OCI-LY7 (cell line): Measurements from ENCODE around the gene SLC39A6. TPM values are rescaled to one million over a fixed set of nuclear protein-coding genes. Genes with fewer than 3 reads are reported as not detected.
"Not testable (repeated sequence)": the region's sequence is repeated elsewhere in the genome, so short reads cannot be mapped to it uniquely, and the experiment has no call there.

Experiments used
- BruUV-seq: library from RNA; stranded (reverse); fragments of 400-500 nt; replicated peaks from 2 replicates; lab custom pipeline; 2021; lab: Mats Ljungman, UMichigan
- CTCF ChIA-PET: fragments of 300-600 bp; sonication (Branson Sonifier 250); formaldehyde crosslinking; loops from one replicate; lab custom pipeline; 2022; ENCODE audit warnings: antibody characterized with exemption; ENCODE audit not compliant: unreplicated experiment; lab: Charles Lee
- POLR2A ChIA-PET: fragments of 300-600 bp; sonication (Branson Sonifier 250); formaldehyde crosslinking; loops from one replicate; lab custom pipeline; 2022; ENCODE audit warnings: antibody characterized with exemption; lab: Charles Lee
- DNase-seq: peaks from one replicate; pipeline ENCODE4 v3.0.0-alpha.2; 2015; ENCODE audit warnings: low spot score
- H2AFZ ChIP-seq: fragments of 200-600 bp; sonication (generic), shearing (Covaris generic); 2 replicates; pipeline ENCODE4 v1.6.1; 2014; ENCODE audit warnings: mild to moderate bottlenecking, antibody characterized with exemption, low read length, moderate library complexity
- H3K27ac ChIP-seq: fragments of 200-600 bp; sonication (generic); 2 replicates; pipeline ENCODE4 v1.5.1; 2014; ENCODE audit warnings: mixed run types, low read depth, mild to moderate bottlenecking, moderate library complexity, low read length, inconsistent platforms; ENCODE audit not compliant: poor library complexity, severe bottlenecking
- H3K36me3 ChIP-seq: fragments of 200-600 bp; sonication (generic); 2 replicates; pipeline ENCODE4 v1.6.1; 2014; ENCODE audit warnings: mild to moderate bottlenecking, antibody characterized with exemption, low read length, moderate library complexity, mixed read lengths; ENCODE audit not compliant: insufficient read depth
- H3K4me1 ChIP-seq: fragments of 200-600 bp; sonication (generic); 2 replicates; pipeline ENCODE4 v1.5.1; 2014; ENCODE audit warnings: mild to moderate bottlenecking, low read length; ENCODE audit not compliant: insufficient read depth, poor library complexity, severe bottlenecking
- H3K4me2 ChIP-seq: fragments of 200-600 bp; sonication (generic); 2 replicates; pipeline ENCODE4 v1.6.1; 2014; ENCODE audit warnings: mild to moderate bottlenecking, low read length
- H3K4me3 ChIP-seq: fragments of 200-600 bp; sonication (generic); 2 replicates; pipeline ENCODE4 v1.5.1; 2014; ENCODE audit warnings: mild to moderate bottlenecking, low read depth, low read length; ENCODE audit not compliant: poor library complexity, severe bottlenecking
- H3K79me2 ChIP-seq: fragments of 200-600 bp; sonication (generic); 2 replicates; pipeline ENCODE4 v1.6.1; 2016; ENCODE audit warnings: low read depth, mild to moderate bottlenecking, low read length, moderate library complexity, mixed read lengths; ENCODE audit not compliant: insufficient read depth
- H3K9me2 ChIP-seq: fragments of 200-600 bp; sonication (generic); 2 replicates; pipeline ENCODE4 v1.6.1; 2016; ENCODE audit warnings: mild to moderate bottlenecking, low read length, mixed read lengths; ENCODE audit not compliant: insufficient read depth
- H3K9me3 ChIP-seq: fragments of 200-600 bp; sonication (generic); 2 replicates; pipeline ENCODE4 v1.6.1; 2014; ENCODE audit warnings: mild to moderate bottlenecking, mixed run types, low read length, mixed read lengths
- H4K20me1 ChIP-seq: fragments of 200-600 bp; sonication (generic); 2 replicates; pipeline ENCODE4 v1.6.1; 2014; ENCODE audit warnings: mild to moderate bottlenecking, antibody characterized with exemption, low read length, moderate library complexity, mixed read lengths; ENCODE audit not compliant: insufficient read depth
- EZH2phosphoT487 ChIP-seq: fragments of 200-600 bp; sonication (generic); IDR thresholded peaks from 2 replicates; pipeline ENCODE4 v1.6.1; 2018; ENCODE audit warnings: low read depth, borderline replicate concordance, mild to moderate bottlenecking, mixed run types, antibody characterized with exemption, low read length, moderate library complexity, mixed read lengths
- intact Hi-C: fragments of 100-400 bp; cut with micrococcal nuclease; formaldehyde crosslinking; loops from one replicate; pipeline ENCODE4 v1.10.0; 2022; ENCODE audit not compliant: unreplicated experiment
- total RNA-seq, 2 experiments: library from RNA; depleted of rRNA in 1 of 2; stranded (reverse); fragments of >200 nt in 1 of 2; shearing (Covaris generic) in 1 of 2; gene quantifications; 2 replicates each; pipeline ENCODE4 v1.2.3, GENCODE V29; 2014 to 2022
- TF ChIP-seq, protein P1 (sequence below): fragments of 200-600 bp; sonication (generic); conservative IDR thresholded peaks from 2 replicates; pipeline ENCODE4 v1.5.1; 2014; ENCODE audit warnings: mild to moderate bottlenecking, antibody characterized with exemption, low read length, moderate library complexity, mixed read lengths

Gene SLC39A6
- total RNA-seq, 2 experiments from 2014 or later: 11.2 to 14.7 TPM

DNA sequence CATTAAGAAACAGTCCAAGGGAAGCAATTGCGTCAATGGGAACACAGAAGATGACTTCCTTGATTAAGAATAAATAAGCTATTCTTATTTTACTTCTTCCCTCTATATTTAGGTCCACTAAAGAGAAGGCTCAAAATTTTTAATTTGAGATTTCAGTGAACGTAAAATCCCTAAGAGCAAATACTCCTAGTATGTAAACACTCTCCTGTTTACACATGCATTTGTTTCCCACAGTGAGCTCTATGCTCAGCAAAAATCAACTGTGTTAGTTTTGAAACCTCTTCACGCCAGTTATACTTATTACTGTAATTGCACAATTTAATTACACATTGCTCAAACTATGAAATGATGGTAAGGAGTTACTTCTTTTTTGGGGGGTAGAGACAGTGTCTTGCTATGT is 8.8 kb downstream of the SLC39A6 start:
- Histone ChIP-seq H3K36me3 (peaks cover 49% of the 10 kb centered on the region), H3K79me2 (no peaks in the 10 kb centered on the region), H3K9me2 (no peaks in the 10 kb centered on the region), H3K4me3 (no peak overlapping the region), H3K27ac (no peak overlapping the region), H3K9me3 (no peaks in the 10 kb centered on the region), H3K4me1 (no peaks in the 10 kb centered on the region), H3K4me2 (no peak overlapping the region), H4K20me1 (no peaks in the 10 kb centered on the region), H2AFZ (no peak overlapping the region)
- BruUV-seq: no TSS peak
- ChIA-PET POLR2A (interaction anchor here (0.6 to 1.0 kb wide), 2 partner anchors 13 to 20 kb away, joined by 3 read pairs; no protein-coding TSS in a partner anchor), CTCF (no interaction called here)
- DNase-seq: no peak
- intact Hi-C loops: no loop called here
- TF ChIP-seq EZH2phosphoT487: no peak
- TF ChIP-seq, protein P1, sequence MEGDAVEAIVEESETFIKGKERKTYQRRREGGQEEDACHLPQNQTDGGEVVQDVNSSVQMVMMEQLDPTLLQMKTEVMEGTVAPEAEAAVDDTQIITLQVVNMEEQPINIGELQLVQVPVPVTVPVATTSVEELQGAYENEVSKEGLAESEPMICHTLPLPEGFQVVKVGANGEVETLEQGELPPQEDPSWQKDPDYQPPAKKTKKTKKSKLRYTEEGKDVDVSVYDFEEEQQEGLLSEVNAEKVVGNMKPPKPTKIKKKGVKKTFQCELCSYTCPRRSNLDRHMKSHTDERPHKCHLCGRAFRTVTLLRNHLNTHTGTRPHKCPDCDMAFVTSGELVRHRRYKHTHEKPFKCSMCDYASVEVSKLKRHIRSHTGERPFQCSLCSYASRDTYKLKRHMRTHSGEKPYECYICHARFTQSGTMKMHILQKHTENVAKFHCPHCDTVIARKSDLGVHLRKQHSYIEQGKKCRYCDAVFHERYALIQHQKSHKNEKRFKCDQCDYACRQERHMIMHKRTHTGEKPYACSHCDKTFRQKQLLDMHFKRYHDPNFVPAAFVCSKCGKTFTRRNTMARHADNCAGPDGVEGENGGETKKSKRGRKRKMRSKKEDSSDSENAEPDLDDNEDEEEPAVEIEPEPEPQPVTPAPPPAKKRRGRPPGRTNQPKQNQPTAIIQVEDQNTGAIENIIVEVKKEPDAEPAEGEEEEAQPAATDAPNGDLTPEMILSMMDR: no peak

GRCh38 chr18:36116771-36117170 is 12.4 kb downstream of the SLC39A6 start:
- H3K27ac ChIP-seq, H2AFZ ChIP-seq, H3K4me2 ChIP-seq, intact Hi-C loops, H3K79me2 ChIP-seq, H4K20me1 ChIP-seq, H3K9me3 ChIP-seq, H3K9me2 ChIP-seq, BruUV-seq, H3K4me3 ChIP-seq, H3K4me1 ChIP-seq, POLR2A ChIA-PET, DNase-seq, CTCF ChIA-PET: not testable (repeated sequence)
- H3K36me3 ChIP-seq: peaks cover 51% of the 10 kb centered on the region

GRCh38 chr18:36114738-36115137 is 14.4 kb downstream of the SLC39A6 start:
- ChIA-PET CTCF (no interaction called here), POLR2A (no interaction called here)

More at GRCh38 chr18:36114738-36115137, 14.4 kb downstream of the SLC39A6 start:
- intact Hi-C loops: no loop called here
- Histone ChIP-seq H3K4me3 (no peak overlapping the region), H3K79me2 (no peaks in the 10 kb centered on the region), H3K9me3 (no peaks in the 10 kb centered on the region), H2AFZ (no peak overlapping the region), H3K36me3 (peaks cover 47% of the 10 kb centered on the region), H3K4me1 (no peaks in the 10 kb centered on the region), H3K4me2 (no peak overlapping the region), H3K9me2 (no peaks in the 10 kb centered on the region), H3K27ac (no peak overlapping the region), H4K20me1 (no peaks in the 10 kb centered on the region)
- BruUV-seq: no TSS peak
- no peak for TF ChIP-seq EZH2phosphoT487
- TF ChIP-seq, protein P1: no peak
- no peak for DNase-seq
